AG09309 (cell line): ENCODE data around the gene MYO1F.
"Not testable (repeated sequence)": the region's sequence is repeated elsewhere in the genome, so short reads cannot be mapped to it uniquely, and the experiment has no call there.

Experiments used
- DNase-seq: peaks from one replicate; pipeline ENCODE4 v3.0.0-alpha.2; 2010; ENCODE audit warnings: low read depth
- H3K4me3 ChIP-seq: 2 replicates; pipeline ENCODE4 v1.5.1; 2011; ENCODE audit warnings: mild to moderate bottlenecking, low read depth, low read length, moderate library complexity; ENCODE audit not compliant: control insufficient read depth
- TF ChIP-seq, protein P1 (sequence below): IDR thresholded peaks from 2 replicates; pipeline ENCODE4 v1.5.1; 2011; ENCODE audit warnings: mild to moderate bottlenecking, low read depth, low read length, inconsistent platforms; ENCODE audit not compliant: insufficient read depth, control insufficient read depth; ENCODE audit errors: missing control alignments

The MYO1F gene

DNA sequence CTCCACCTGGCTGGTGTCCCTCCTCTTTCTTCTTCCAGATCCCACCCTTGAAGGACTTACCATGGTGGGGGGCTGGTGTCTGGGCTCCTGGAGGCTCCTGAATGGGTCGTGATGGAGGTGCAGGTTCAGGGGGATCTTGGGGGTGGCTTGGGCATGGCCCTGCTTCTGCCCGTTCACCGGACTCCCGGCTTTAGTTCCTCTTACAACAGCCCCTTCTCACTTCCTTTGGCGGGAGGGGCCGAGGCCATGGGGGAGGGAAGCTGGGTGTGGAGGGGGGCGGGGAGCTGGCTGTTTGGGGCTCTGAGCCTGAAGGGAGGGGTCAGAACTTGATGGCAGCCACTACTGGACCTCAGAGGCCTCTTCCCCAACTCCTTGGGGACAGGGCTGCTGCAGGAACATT, at the start of gene MYO1F:
MYO1F (minus strand) TSS at position 196 of the 400 bp plus-strand sequence; CDS start at position 63, 133 bp downstream.
- no peak within 1 kb of the TSS for H3K4me3 ChIP-seq
- no peak for DNase-seq
- TF ChIP-seq, protein P1, sequence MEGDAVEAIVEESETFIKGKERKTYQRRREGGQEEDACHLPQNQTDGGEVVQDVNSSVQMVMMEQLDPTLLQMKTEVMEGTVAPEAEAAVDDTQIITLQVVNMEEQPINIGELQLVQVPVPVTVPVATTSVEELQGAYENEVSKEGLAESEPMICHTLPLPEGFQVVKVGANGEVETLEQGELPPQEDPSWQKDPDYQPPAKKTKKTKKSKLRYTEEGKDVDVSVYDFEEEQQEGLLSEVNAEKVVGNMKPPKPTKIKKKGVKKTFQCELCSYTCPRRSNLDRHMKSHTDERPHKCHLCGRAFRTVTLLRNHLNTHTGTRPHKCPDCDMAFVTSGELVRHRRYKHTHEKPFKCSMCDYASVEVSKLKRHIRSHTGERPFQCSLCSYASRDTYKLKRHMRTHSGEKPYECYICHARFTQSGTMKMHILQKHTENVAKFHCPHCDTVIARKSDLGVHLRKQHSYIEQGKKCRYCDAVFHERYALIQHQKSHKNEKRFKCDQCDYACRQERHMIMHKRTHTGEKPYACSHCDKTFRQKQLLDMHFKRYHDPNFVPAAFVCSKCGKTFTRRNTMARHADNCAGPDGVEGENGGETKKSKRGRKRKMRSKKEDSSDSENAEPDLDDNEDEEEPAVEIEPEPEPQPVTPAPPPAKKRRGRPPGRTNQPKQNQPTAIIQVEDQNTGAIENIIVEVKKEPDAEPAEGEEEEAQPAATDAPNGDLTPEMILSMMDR = no peak

DNA sequence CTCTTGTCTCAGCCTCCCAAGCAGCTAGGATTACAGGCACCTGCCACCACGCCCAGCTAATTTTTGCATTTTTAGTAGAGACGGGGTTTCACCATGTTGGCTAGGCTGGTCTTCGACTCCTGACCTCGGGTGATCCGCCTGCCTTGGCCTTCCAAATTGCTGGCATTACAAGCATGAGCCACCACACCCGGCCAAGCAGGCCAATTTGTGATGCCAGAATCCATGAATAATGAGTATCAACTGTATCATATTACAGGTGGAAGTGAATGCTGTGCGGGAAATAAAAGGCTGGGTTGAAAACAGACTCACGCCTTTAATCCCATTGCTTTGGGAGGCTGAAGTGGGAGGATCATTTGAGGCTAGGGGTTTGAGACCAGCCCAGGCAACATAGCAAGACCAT, 49.6 kb upstream of the MYO1F start:
- TF ChIP-seq, protein P1 = no peak
- H3K4me3 ChIP-seq = no peak overlapping the region
- no peak for DNase-seq

DNA sequence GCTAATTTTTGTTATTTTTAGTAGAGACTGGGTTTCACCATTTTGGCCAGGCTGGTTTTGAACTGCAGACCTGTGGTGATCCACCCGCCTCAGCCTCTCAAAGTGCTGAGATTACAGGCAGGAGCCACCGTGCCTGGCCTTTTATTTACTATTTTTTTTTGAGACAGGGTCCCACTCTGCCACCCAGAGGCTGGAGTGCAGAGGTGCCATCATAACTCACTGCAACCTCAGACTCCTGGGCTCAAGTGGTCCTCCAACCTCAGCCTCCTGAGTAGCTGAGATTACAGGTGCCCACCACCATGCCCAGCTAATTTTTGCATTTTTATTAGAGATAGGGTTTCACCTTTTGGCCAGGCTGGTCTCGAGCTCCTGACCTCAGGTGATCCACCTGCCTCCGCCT, 45.6 kb upstream of the MYO1F start:
- TF ChIP-seq, protein P1 = peak; percentile 23
- DNase-seq, H3K4me3 ChIP-seq: not testable (repeated sequence)

DNA sequence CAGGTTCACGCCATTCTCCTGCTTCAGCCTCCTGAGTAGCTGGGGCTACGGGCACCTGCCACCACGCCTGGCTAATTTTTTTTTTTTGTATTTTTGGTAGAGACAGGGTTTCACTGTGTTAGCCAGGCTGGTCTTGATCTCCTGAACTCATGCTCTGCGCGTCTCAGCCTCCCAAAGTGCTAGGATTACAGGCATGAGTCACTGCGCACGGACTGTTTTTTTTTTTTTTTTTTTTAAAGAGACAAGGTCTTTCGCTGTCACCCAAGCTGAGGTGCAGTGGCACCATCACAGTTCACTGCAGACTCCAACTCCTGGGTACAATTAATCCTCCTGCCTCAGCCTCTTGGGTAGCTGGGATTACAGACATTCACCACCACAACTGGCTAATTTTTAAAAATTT, 41.5 kb upstream of the MYO1F start:
- no peak for DNase-seq
- TF ChIP-seq, protein P1 = no peak
- no peak overlapping the region for H3K4me3 ChIP-seq

DNA sequence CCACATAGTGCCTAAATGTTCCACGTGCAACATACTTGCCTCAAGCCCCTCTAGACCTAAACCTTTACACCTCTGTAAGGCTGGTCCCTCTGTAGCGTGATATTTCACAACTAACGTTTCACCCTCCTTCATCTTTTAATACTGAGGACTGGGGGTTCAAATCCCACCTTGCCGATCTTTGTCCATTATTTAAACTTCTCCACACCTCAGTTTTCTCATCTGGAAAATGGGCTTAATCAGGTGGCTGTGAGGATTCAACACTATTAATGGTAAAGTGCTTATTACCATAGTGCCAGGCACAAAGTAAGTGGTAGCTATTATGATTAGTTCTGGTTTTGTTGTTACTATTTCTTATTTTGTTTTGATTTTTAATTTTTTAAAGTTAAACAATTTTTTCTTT, 40.7 kb upstream of the MYO1F start:
- no peak for DNase-seq
- TF ChIP-seq, protein P1 = no peak
- H3K4me3 ChIP-seq = no peak overlapping the region

DNA sequence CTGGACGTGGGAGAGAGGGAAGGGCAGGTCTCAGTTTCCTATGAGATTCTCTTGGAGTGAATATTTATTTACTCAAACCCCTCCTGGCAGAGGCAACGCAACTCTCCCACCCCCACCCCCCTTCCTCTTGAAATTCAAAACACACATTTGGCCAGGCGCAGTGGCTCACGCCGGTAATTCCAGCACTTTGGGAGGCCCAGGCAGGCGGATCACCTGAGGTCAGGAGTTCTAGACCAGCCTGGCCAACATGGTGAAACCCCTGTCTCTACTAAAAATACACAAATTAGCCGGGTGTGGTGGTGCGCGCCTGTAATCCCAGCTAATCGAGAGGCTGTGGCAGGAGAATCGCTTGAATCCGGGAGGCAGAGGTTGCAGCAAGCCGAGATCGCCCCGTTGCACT, 40.1 kb upstream of the MYO1F start:
- H3K4me3 ChIP-seq, DNase-seq: not testable (repeated sequence)

DNA sequence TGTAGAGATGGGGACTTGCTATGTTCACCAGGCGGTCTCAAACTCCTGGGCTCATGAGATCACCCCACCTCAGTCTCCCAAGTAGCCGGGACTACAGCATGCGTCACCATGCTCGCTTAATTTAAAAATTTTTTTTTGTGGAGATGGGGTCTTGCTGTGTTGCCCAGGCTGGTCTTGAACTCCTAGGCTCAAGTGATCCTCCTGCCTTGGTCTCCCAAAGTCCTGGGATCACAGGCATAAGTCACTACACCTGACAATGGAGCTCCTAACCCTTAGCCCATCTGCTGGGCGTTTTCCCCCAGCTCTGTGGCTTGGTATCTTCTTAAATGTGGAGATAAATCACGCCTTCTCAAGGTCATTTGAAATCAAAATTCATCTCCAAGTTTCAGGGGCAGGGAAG, 39.6 kb upstream of the MYO1F start:
- no peak for DNase-seq
- TF ChIP-seq, protein P1 = no peak
- no peak overlapping the region for H3K4me3 ChIP-seq
